ENCODE measurements around the gene AGRN. TPM values are rescaled to one million over a fixed set of nuclear protein-coding genes. Genes with fewer than 3 reads are reported as not detected.

Gene AGRN
- total RNA-seq, 2 donors from 2014 or later, result 36.2 to 36.7 TPM

- H3K36me3 ChIP-seq, result no peaks in the 10 kb centered on the region
- DNase-seq (ENCODE audit: low spot score), result no peak
- no peak overlapping the region for H3K4me3 ChIP-seq
- no peaks in the 10 kb centered on the region for H3K9me3 ChIP-seq
- no peaks in the 10 kb centered on the region for H3K4me1 ChIP-seq (ENCODE audit: control insufficient read depth in 1 of 2, low read depth in 2 of 2)
- no peak for TF ChIP-seq CTCF (IDR thresholded peaks at IDR 0.05)
- ATAC-seq (ENCODE audit: insufficient number of reproducible peaks, low FRiP score, low read depth), result no peak
- no peak overlapping the region for H3K27ac ChIP-seq
- H3K27me3 ChIP-seq (replicated peaks; ENCODE audit: insufficient read depth), result no peaks in the 10 kb centered on the region
Measured at GRCh38 chr1:1086911-1087341, 67.0 kb downstream of the AGRN start.

- Histone ChIP-seq H3K4me1 (ENCODE audit: control insufficient read depth in 1 of 2, low read depth in 2 of 2) (no peaks in the 10 kb centered on the region), H3K9me3 (no peaks in the 10 kb centered on the region), H3K4me3 (no peak overlapping the region), H3K36me3 (no peaks in the 10 kb centered on the region), H3K27ac (no peak overlapping the region), H3K27me3 (replicated peaks; ENCODE audit: insufficient read depth) (no peaks in the 10 kb centered on the region)
- no peak for TF ChIP-seq CTCF (IDR thresholded peaks at IDR 0.05)
- no peak for ATAC-seq (ENCODE audit: insufficient number of reproducible peaks, low FRiP score, low read depth)
- DNase-seq (ENCODE audit: low spot score), result no peak
Measured at GRCh38 chr1:1087351-1088028, 67.6 kb downstream of the AGRN start.

DNA sequence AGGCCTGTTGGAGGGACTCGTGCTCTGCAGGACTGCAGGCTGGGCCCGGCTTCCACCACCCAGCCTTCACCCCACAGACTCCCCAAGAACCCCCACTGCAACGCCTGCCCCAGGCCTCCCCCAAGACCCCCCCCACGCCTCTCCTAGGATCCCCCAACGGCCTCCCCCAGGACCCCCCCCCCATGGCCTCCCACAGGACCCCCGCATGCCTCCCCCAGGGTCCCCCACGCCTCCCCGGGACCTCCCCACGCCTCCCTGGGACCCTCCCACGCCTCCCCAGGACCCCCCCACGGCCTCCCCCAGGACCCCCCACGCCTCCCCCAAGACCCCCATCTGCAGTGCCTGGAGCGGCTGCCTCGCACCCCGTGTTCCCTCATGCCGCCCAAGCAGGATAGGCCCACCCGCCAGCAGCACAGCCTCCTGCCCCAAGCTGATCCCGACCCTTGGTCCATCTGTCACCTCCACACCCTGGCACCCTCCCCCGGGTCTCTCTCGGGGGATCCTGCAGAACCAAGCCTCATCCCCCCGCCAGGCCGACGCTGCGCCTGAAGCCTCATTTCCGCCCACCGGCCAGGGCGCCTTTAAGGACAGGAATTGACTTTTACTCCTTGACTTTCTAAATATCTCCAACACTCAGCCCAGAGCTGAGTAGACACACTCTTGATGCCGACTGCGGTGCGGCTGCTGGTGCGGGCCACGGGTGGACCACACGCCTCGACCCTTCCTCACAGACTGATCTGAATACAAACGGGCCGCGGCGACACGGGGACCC lies 68.3 kb downstream of the AGRN start:
- no peak for TF ChIP-seq CTCF (IDR thresholded peaks at IDR 0.05)
- no peaks in the 10 kb centered on the region for H3K4me1 ChIP-seq (ENCODE audit: control insufficient read depth in 1 of 2, low read depth in 2 of 2)
- H3K27me3 ChIP-seq (replicated peaks; ENCODE audit: insufficient read depth), result no peaks in the 10 kb centered on the region
- no peaks in the 10 kb centered on the region for H3K36me3 ChIP-seq
- ATAC-seq (ENCODE audit: insufficient number of reproducible peaks, low FRiP score, low read depth) (no peak), DNase-seq (ENCODE audit: low spot score) (no peak)
- H3K9me3 ChIP-seq, result no peaks in the 10 kb centered on the region
- no peak overlapping the region for H3K4me3 ChIP-seq
- H3K27ac ChIP-seq, result no peak overlapping the region

GRCh38 chr1:1088801-1089680 lies 69.1 kb downstream of the AGRN start:
- no peaks in the 10 kb centered on the region for H3K4me1 ChIP-seq (ENCODE audit: control insufficient read depth in 1 of 2, low read depth in 2 of 2)
- ATAC-seq (ENCODE audit: insufficient number of reproducible peaks, low FRiP score, low read depth) (no peak), DNase-seq (ENCODE audit: low spot score) (no peak)
- no peak for TF ChIP-seq CTCF (IDR thresholded peaks at IDR 0.05)
- no peaks in the 10 kb centered on the region for H3K9me3 ChIP-seq
- no peaks in the 10 kb centered on the region for H3K36me3 ChIP-seq
- no peak overlapping the region for H3K27ac ChIP-seq
- H3K27me3 ChIP-seq (replicated peaks; ENCODE audit: insufficient read depth), result no peaks in the 10 kb centered on the region
- H3K4me3 ChIP-seq, result no peak overlapping the region

Measured in thoracic aorta (tissue), 2 donors.